ENCODE measurements around the gene PKP3. TPM values are rescaled to one million over a fixed set of nuclear protein-coding genes. Genes with fewer than 3 reads are reported as not detected.

Gene PKP3
- polyA plus RNA-seq, 2 of the 4 experiments (the other 2 are of a cell fraction) = 12.1 to 25.9 TPM

DNA sequence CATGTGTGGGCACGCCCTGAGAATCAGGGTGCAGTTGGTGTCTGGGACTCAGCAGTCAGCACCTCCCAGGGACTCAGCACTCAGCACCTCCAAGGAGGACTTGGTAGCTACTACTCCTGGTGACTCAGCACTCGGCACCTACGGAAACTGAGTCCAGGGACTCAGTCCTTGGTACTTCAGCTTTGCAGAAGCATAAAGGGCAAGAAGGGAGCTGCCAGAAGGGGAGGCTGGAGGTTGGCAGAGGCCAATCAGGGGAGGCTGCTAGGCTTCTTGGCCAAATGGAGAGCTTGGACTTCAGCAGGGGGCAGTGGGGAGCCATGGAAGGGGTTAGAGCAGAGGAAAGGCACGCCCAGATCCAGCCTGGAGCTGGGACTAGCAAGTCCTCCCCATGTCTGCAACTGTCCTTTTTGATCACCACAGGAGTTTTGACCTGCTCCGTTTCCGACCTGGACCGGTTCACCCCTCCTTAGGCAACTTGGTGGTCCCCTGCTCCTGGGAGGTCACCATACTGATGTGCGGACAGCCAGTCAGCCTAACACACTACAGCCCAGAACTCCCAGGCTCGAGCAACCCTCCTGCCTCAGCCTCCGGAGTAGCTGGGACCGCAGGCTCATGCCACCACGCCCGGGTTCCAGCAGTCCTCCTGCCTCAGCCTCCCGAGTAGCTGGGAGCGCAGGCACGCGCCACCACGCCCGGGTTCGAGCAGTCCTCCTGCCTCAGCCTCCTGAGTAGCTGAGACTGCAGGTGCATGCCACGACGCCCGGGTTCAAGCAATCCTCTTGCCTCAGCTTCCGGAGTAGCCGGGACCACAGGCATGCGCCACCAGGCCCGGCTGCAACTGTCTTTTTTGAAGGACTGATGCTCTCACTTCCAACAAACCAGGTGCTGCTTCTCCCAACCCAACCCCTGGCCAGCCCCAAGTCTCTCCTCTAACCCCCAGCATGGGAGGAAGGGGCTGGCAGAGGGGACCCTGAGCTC, 46.3 kb downstream of the PKP3 start:
- DNase-seq (ENCODE audit: low read depth in 1 of 2, low spot score in 1 of 2) = peak in 1 of 2 experiments; percentile 64
- H3K27ac ChIP-seq = peak overlapping the region in 1 of 2 experiments; percentile 47; a peak in 2 of 6 replicates
- ChIA-PET POLR2A (interaction anchor here (1.5 kb wide), 1 partner anchor 8 kb away, joined by 5 read pairs; no protein-coding TSS in a partner anchor), CTCF (interaction anchor here (0.6 to 6.0 kb wide), 8 partner anchors 9 to 256 kb away, joined by 3 to 46 read pairs (median 4); partner anchors contain the start of gene PTDSS2)
- H3K4me2 ChIP-seq = no peak overlapping the region
- H3K9me3 ChIP-seq = peaks cover 6% of the 10 kb centered on the region; the same call in 1 of the 3 replicates
- peak in 1 of 2 experiments; percentile 31; a peak in 2 of 5 replicates for TF ChIP-seq RAD21 (conservative IDR thresholded peaks at IDR 0.05 in 1 of 2, IDR thresholded peaks at IDR 0.05 in 1 of 2)
- TF ChIP-seq ESRRA (IDR thresholded peaks at IDR 0.05; ENCODE audit: borderline replicate concordance, low read length) = no peak
- no peak for TF ChIP-seq HOXA7 (CRISPR knock-in tag; IDR thresholded peaks at IDR 0.05)
- TF ChIP-seq KDM1A (IDR thresholded peaks at IDR 0.05; ENCODE audit: low read depth) = peak; percentile 56; the same call in 1 of the 2 replicates
- 92% methylated on average over 22 of the region's 27 CpGs for WGBS (ENCODE audit: missing lambda C conversion rate)
- no peak for FAIRE-seq
- H3K4me1 ChIP-seq = peaks cover 4% of the 10 kb centered on the region; the same call in 1 of the 3 replicates
- no peak overlapping the region for H3K4me3 ChIP-seq
- ATAC-seq = peak in 1 of 2 experiments; percentile 60; a peak in 3 of 6 replicates

DNA sequence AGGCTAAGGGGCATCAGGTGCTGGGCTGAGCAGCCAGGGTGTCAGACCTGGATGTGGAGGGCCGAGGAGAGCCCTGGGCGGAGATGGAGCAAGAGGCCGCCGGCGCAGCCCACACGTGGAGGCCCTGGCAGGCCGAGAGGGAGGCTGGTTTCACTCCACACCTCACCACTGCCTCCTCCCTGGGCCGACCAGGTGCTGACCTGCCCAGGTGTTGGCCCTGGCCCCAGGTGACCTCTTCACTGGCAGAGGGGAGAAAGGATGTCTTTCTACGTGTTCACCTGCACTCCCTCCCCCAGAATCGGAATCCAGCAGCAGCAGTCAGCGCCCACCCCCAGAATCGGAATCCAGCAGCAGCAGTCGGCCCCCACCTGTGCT, 47.0 kb downstream of the PKP3 start:
- Histone ChIP-seq H3K4me2 (no peak overlapping the region), H3K4me1 (peaks cover 4% of the 10 kb centered on the region; the same call in 1 of the 3 replicates), H3K27ac (peak overlapping the region in 1 of 2 experiments; percentile 74; a peak in 2 of 6 replicates), H3K4me3 (no peak overlapping the region), H3K9me3 (peaks cover 6% of the 10 kb centered on the region; the same call in 1 of the 3 replicates)
- WGBS (ENCODE audit: missing lambda C conversion rate) = 75% methylated on average over 5 of the region's 13 CpGs
- DNase-seq (ENCODE audit: low read depth in 1 of 2, low spot score in 1 of 2) (no peak), ATAC-seq (peak in 1 of 2 experiments; percentile 8; a peak in 1 of 6 replicates), FAIRE-seq (no peak)
- ChIA-PET CTCF (interaction anchor here (1.5 to 6.0 kb wide), 5 partner anchors 8 to 78 kb away, joined by 4 to 46 read pairs (median 6); partner anchors contain the start of gene PTDSS2), POLR2A (no interaction called here)
- no peak for TF ChIP-seq USF2 (IDR thresholded peaks at IDR 0.05)
- no peak for TF ChIP-seq CBX2 (IDR thresholded peaks at IDR 0.05; ENCODE audit: borderline replicate concordance, low read depth)
- TF ChIP-seq EHF (CRISPR knock-in tag; IDR thresholded peaks at IDR 0.05) = no peak
- TF ChIP-seq ZC3H11A (IDR thresholded peaks at IDR 0.05) = no peak
- no peak for TF ChIP-seq HOXB5 (CRISPR knock-in tag; IDR thresholded peaks at IDR 0.05)
- no peak for TF ChIP-seq HEYL (CRISPR knock-in tag; IDR thresholded peaks at IDR 0.05)
- TF ChIP-seq KDM1A (IDR thresholded peaks at IDR 0.05; ENCODE audit: low read depth) = no peak
- TF ChIP-seq, protein P1, sequence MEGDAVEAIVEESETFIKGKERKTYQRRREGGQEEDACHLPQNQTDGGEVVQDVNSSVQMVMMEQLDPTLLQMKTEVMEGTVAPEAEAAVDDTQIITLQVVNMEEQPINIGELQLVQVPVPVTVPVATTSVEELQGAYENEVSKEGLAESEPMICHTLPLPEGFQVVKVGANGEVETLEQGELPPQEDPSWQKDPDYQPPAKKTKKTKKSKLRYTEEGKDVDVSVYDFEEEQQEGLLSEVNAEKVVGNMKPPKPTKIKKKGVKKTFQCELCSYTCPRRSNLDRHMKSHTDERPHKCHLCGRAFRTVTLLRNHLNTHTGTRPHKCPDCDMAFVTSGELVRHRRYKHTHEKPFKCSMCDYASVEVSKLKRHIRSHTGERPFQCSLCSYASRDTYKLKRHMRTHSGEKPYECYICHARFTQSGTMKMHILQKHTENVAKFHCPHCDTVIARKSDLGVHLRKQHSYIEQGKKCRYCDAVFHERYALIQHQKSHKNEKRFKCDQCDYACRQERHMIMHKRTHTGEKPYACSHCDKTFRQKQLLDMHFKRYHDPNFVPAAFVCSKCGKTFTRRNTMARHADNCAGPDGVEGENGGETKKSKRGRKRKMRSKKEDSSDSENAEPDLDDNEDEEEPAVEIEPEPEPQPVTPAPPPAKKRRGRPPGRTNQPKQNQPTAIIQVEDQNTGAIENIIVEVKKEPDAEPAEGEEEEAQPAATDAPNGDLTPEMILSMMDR (IDR thresholded peaks at IDR 0.05) = no peak
- no peak for TF ChIP-seq JUN (IDR thresholded peaks at IDR 0.05)
- no peak for TF ChIP-seq CBX8 (IDR thresholded peaks at IDR 0.05)
- TF ChIP-seq, protein P2, sequence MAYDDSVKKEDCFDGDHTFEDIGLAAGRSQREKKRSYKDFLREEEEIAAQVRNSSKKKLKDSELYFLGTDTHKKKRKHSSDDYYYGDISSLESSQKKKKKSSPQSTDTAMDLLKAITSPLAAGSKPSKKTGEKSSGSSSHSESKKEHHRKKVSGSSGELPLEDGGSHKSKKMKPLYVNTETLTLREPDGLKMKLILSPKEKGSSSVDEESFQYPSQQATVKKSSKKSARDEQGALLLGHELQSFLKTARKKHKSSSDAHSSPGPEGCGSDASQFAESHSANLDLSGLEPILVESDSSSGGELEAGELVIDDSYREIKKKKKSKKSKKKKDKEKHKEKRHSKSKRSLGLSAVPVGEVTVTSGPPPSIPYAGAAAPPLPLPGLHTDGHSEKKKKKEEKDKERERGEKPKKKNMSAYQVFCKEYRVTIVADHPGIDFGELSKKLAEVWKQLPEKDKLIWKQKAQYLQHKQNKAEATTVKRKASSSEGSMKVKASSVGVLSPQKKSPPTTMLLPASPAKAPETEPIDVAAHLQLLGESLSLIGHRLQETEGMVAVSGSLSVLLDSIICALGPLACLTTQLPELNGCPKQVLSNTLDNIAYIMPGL (CRISPR knock-in tag; IDR thresholded peaks at IDR 0.05; ENCODE audit: borderline replicate concordance) = no peak
- no peak for TF ChIP-seq RFX5 (IDR thresholded peaks at IDR 0.05)
- no peak for TF ChIP-seq POLR2AphosphoS2 (conservative IDR thresholded peaks at IDR 0.05; ENCODE audit: low read length)
- no peak for TF ChIP-seq EHMT2 (IDR thresholded peaks at IDR 0.05; ENCODE audit: low read depth)
- TF ChIP-seq TP53 (CRISPR knock-in tag; IDR thresholded peaks at IDR 0.05) = no peak
